Measurements from ENCODE around the gene DVL2.

DVL2 gene

GRCh38 chr17:7216242-7217112 is 17.8 kb downstream of the DVL2 start:
- no peak overlapping the region for H3K4me2 ChIP-seq

GRCh38 chr17:7215652-7216180 is 18.6 kb downstream of the DVL2 start:
- Histone ChIP-seq H3K4me2 (no peak overlapping the region), H4K20me1 (ENCODE audit: insufficient read depth) (no peaks in the 10 kb centered on the region), H3K4me3 (IDR thresholded peaks at IDR 0.05; ENCODE audit: insufficient read depth, low read depth, low read length) (no peak overlapping the region), H3K27ac (no peak overlapping the region), H3K79me2 (ENCODE audit: insufficient read depth, low read depth) (no peaks in the 10 kb centered on the region), H3K36me3 (ENCODE audit: insufficient read depth) (no peaks in the 10 kb centered on the region), H3K27me3 (ENCODE audit: insufficient read depth, low read depth) (no peaks in the 10 kb centered on the region), H3K4me1 (ENCODE audit: low read depth, poor library complexity, severe bottlenecking) (no peaks in the 10 kb centered on the region), H3K9ac (no peak overlapping the region), H2AFZ (ENCODE audit: low read depth) (no peak overlapping the region)
- no peak for TF ChIP-seq CTCF (conservative IDR thresholded peaks at IDR 0.05; ENCODE audit: low read depth, low read length)

More at GRCh38 chr17:7216242-7217112, 17.8 kb downstream of the DVL2 start:
- Histone ChIP-seq H3K79me2 (ENCODE audit: insufficient read depth, low read depth) (no peaks in the 10 kb centered on the region), H3K27me3 (ENCODE audit: insufficient read depth, low read depth) (no peaks in the 10 kb centered on the region), H3K36me3 (ENCODE audit: insufficient read depth) (no peaks in the 10 kb centered on the region), H2AFZ (ENCODE audit: low read depth) (no peak overlapping the region), H3K4me3 (IDR thresholded peaks at IDR 0.05; ENCODE audit: insufficient read depth, low read depth, low read length) (no peak overlapping the region), H4K20me1 (ENCODE audit: insufficient read depth) (no peaks in the 10 kb centered on the region), H3K27ac (no peak overlapping the region), H3K9ac (no peak overlapping the region), H3K4me1 (ENCODE audit: low read depth, poor library complexity, severe bottlenecking) (no peaks in the 10 kb centered on the region)
- no peak for TF ChIP-seq CTCF (conservative IDR thresholded peaks at IDR 0.05; ENCODE audit: low read depth, low read length)

- Histone ChIP-seq H3K36me3 (ENCODE audit: insufficient read depth) (no peaks in the 10 kb centered on the region), H3K4me3 (IDR thresholded peaks at IDR 0.05; ENCODE audit: insufficient read depth, low read depth, low read length) (no peak overlapping the region), H2AFZ (ENCODE audit: low read depth) (peak overlapping the region; percentile 14; the same call in 1 of the 2 replicates), H3K4me1 (ENCODE audit: low read depth, poor library complexity, severe bottlenecking) (no peaks in the 10 kb centered on the region), H3K4me2 (no peak overlapping the region), H3K27me3 (ENCODE audit: insufficient read depth, low read depth) (no peaks in the 10 kb centered on the region), H3K79me2 (ENCODE audit: insufficient read depth, low read depth) (no peaks in the 10 kb centered on the region), H3K9ac (no peak overlapping the region), H4K20me1 (ENCODE audit: insufficient read depth) (no peaks in the 10 kb centered on the region), H3K27ac (no peak overlapping the region)
- no peak for TF ChIP-seq CTCF (conservative IDR thresholded peaks at IDR 0.05; ENCODE audit: low read depth, low read length)
These were observed 19.1 kb downstream of the DVL2 start for GRCh38 chr17:7215136-7215638.

GRCh38 chr17:7214300-7215135 is 19.8 kb downstream of the DVL2 start:
- H3K36me3 ChIP-seq (ENCODE audit: insufficient read depth): no peaks in the 10 kb centered on the region
- no peaks in the 10 kb centered on the region for H3K4me1 ChIP-seq (ENCODE audit: low read depth, poor library complexity, severe bottlenecking)
- H2AFZ ChIP-seq (ENCODE audit: low read depth): 0 out of 2 replicates have a peak overlapping the region, but pooled peaks have one; percentile 26
- H3K27ac ChIP-seq: no peak overlapping the region
- no peak overlapping the region for H3K9ac ChIP-seq
- no peaks in the 10 kb centered on the region for H3K79me2 ChIP-seq (ENCODE audit: insufficient read depth, low read depth)
- H3K4me3 ChIP-seq (IDR thresholded peaks at IDR 0.05; ENCODE audit: insufficient read depth, low read depth, low read length): no peak overlapping the region
- 0 out of 2 replicates have a peak overlapping the region, but pooled peaks have one; percentile 13 for H3K4me2 ChIP-seq
- no peaks in the 10 kb centered on the region for H3K27me3 ChIP-seq (ENCODE audit: insufficient read depth, low read depth)
- TF ChIP-seq CTCF (conservative IDR thresholded peaks at IDR 0.05; ENCODE audit: low read depth, low read length): no peak
- H4K20me1 ChIP-seq (ENCODE audit: insufficient read depth): no peaks in the 10 kb centered on the region

Measured in KMS-11 (cell line).